DOHH2 (cell line): ENCODE measurements around the gene PDIA2.

Source experiments
- H3F3A ChIP-seq: fragments of 200-600 bp; sonication (generic), shearing (Covaris generic); 2 replicates; pipeline ENCODE4 v1.6.0; 2016; ENCODE audit warnings: antibody characterized with exemption, mild to moderate bottlenecking; ENCODE audit not compliant: control insufficient read depth, insufficient read depth
- H3K27ac ChIP-seq: fragments of 200-600 bp; sonication (generic); 2 replicates; pipeline ENCODE4 v1.5.1; 2014; ENCODE audit warnings: low read depth, mild to moderate bottlenecking, low read length, moderate library complexity
- H3K27me3 ChIP-seq: fragments of 200-600 bp; sonication (generic); 2 replicates; pipeline ENCODE4 v1.6.1; 2014; ENCODE audit warnings: mild to moderate bottlenecking, low read length, mixed read lengths; ENCODE audit not compliant: control insufficient read depth
- H3K36me3 ChIP-seq: fragments of 200-600 bp; sonication (generic); 2 replicates; pipeline ENCODE4 v1.6.1; 2014; ENCODE audit warnings: mild to moderate bottlenecking, low read length, moderate library complexity, mixed read lengths; ENCODE audit not compliant: control insufficient read depth
- H3K4me1 ChIP-seq: fragments of 200-600 bp; sonication (generic); 2 replicates; pipeline ENCODE4 v1.6.1; 2014; ENCODE audit warnings: mild to moderate bottlenecking, low read length, mixed read lengths; ENCODE audit not compliant: control insufficient read depth
- H3K4me2 ChIP-seq: fragments of 200-600 bp; sonication (generic); 2 replicates; pipeline ENCODE4 v1.6.0; 2014; ENCODE audit warnings: mild to moderate bottlenecking, low read length, moderate library complexity
- H3K4me3 ChIP-seq: fragments of 200-600 bp; sonication (generic); 2 replicates; pipeline ENCODE4 v1.5.1; 2014; ENCODE audit warnings: mild to moderate bottlenecking, low read length, mixed read lengths
- H3K79me2 ChIP-seq: fragments of 200-600 bp; sonication (generic); 2 replicates; pipeline ENCODE4 v1.6.1; 2014; ENCODE audit warnings: mild to moderate bottlenecking, low read length, mixed read lengths; ENCODE audit not compliant: control insufficient read depth
- H3K9me2 ChIP-seq: fragments of 200-600 bp; sonication (generic); replicated peaks from 2 replicates; pipeline ENCODE4 v1.6.1; 2014; ENCODE audit warnings: mild to moderate bottlenecking, low read length, mixed read lengths; ENCODE audit not compliant: control insufficient read depth
- H3K9me3 ChIP-seq: fragments of 200-600 bp; sonication (generic); 2 replicates; pipeline ENCODE4 v1.6.1; 2014; ENCODE audit warnings: antibody characterized with exemption, low read length, mixed read lengths; ENCODE audit not compliant: control insufficient read depth, insufficient read depth
- H4K20me1 ChIP-seq: fragments of 200-600 bp; sonication (generic); 2 replicates; pipeline ENCODE4 v1.6.0; 2014; ENCODE audit warnings: low read depth, mild to moderate bottlenecking, antibody characterized with exemption, low read length, moderate library complexity; ENCODE audit not compliant: control insufficient read depth, insufficient read depth
- CTCF ChIP-seq: fragments of 200-600 bp; sonication (generic); IDR thresholded peaks from one replicate; pipeline ENCODE4 v1.5.1; 2014; ENCODE audit warnings: antibody characterized with exemption, mild to moderate bottlenecking, low read depth, low read length; ENCODE audit not compliant: poor library complexity, severe bottlenecking
- EZH2phosphoT487 ChIP-seq: fragments of 200-600 bp; sonication (generic); IDR thresholded peaks from 2 replicates; pipeline ENCODE4 v1.6.1; 2017; ENCODE audit warnings: borderline replicate concordance, mild to moderate bottlenecking, antibody characterized with exemption, low read length, moderate library complexity, mixed read lengths

The PDIA2 gene

GRCh38 chr16:280991-281659, 1.8 kb upstream of the PDIA2 start:
- H3K4me3 ChIP-seq: no peak overlapping the region

GRCh38 chr16:281660-282255, 1.2 kb upstream of the PDIA2 start:
- H3K4me3 ChIP-seq: no peak overlapping the region
- H3K27ac ChIP-seq: no peak overlapping the region
- H3K27me3 ChIP-seq: 0 out of 2 replicates have a peak, but pooled peaks cover 2% of the 10 kb centered on the region
- peaks cover 9% of the 10 kb centered on the region for H3K4me1 ChIP-seq
- no peaks in the 10 kb centered on the region for H4K20me1 ChIP-seq
- H3K4me2 ChIP-seq: no peak overlapping the region
- H3K9me2 ChIP-seq: no peaks in the 10 kb centered on the region
- no peaks in the 10 kb centered on the region for H3K36me3 ChIP-seq
- H3F3A ChIP-seq: no peaks in the 10 kb centered on the region
- H3K9me3 ChIP-seq: no peaks in the 10 kb centered on the region
- no peaks in the 10 kb centered on the region for H3K79me2 ChIP-seq
- TF ChIP-seq EZH2phosphoT487 (no peak), CTCF (no peak)

More at GRCh38 chr16:280991-281659, 1.8 kb upstream of the PDIA2 start:
- Histone ChIP-seq H3K27me3 (peaks cover 6% of the 10 kb centered on the region; the same call in 1 of the 2 replicates), H3K36me3 (no peaks in the 10 kb centered on the region), H4K20me1 (no peaks in the 10 kb centered on the region), H3K4me1 (peaks cover 9% of the 10 kb centered on the region), H3K9me3 (no peaks in the 10 kb centered on the region), H3K79me2 (no peaks in the 10 kb centered on the region), H3F3A (no peaks in the 10 kb centered on the region), H3K9me2 (no peaks in the 10 kb centered on the region), H3K27ac (no peak overlapping the region), H3K4me2 (no peak overlapping the region)
- no peak for TF ChIP-seq CTCF

- H3F3A ChIP-seq: no peaks in the 10 kb centered on the region
- H3K79me2 ChIP-seq: no peaks in the 10 kb centered on the region
- H3K9me2 ChIP-seq: no peaks in the 10 kb centered on the region
- no peak overlapping the region for H3K4me3 ChIP-seq
- no peak overlapping the region for H3K27ac ChIP-seq
- H4K20me1 ChIP-seq: no peaks in the 10 kb centered on the region
- no peaks in the 10 kb centered on the region for H3K9me3 ChIP-seq
- TF ChIP-seq CTCF: no peak
- no peak for TF ChIP-seq EZH2phosphoT487
- peaks cover 9% of the 10 kb centered on the region for H3K4me1 ChIP-seq
- 0 out of 2 replicates have a peak, but pooled peaks cover 2% of the 10 kb centered on the region for H3K27me3 ChIP-seq
- no peaks in the 10 kb centered on the region for H3K36me3 ChIP-seq
- no peak overlapping the region for H3K4me2 ChIP-seq
These were observed 473 bp upstream of the PDIA2 start for GRCh38 chr16:282491-282890.
